H9 (cell line): Measurements from ENCODE around the gene TK2. TPM values are rescaled to one million over a fixed set of nuclear protein-coding genes. Genes with fewer than 3 reads are reported as not detected.

ENCODE experiments used
- DNase-seq: peaks from one replicate; pipeline ENCODE4 v3.0.0-alpha.2; 2017
- H2AFZ ChIP-seq: one replicate; pipeline ENCODE4 v1.6.1; 2013; ENCODE audit warnings: mild to moderate bottlenecking, low read length, control low read depth, moderate library complexity
- H2AK5ac ChIP-seq: 2 replicates; pipeline ENCODE4 v1.6.1; 2013; ENCODE audit warnings: low read length, control low read depth, mixed read lengths; ENCODE audit not compliant: insufficient read length
- H2BK120ac ChIP-seq: one replicate; pipeline ENCODE4 v1.6.1; 2013; ENCODE audit warnings: low read depth, mild to moderate bottlenecking, low read length, control low read depth, inconsistent platforms; ENCODE audit not compliant: poor library complexity, severe bottlenecking
- H2BK12ac ChIP-seq: 2 replicates; pipeline ENCODE4 v1.6.1; 2013; ENCODE audit warnings: low read length, control low read depth, mixed read lengths, low read depth; ENCODE audit not compliant: insufficient read length
- H2BK15ac ChIP-seq: 2 replicates; pipeline ENCODE4 v1.6.1; 2013; ENCODE audit warnings: low read depth, low read length, control low read depth
- H2BK20ac ChIP-seq: one replicate; pipeline ENCODE4 v1.6.1; 2013; ENCODE audit warnings: low read depth, mild to moderate bottlenecking, low read length, control low read depth, inconsistent platforms; ENCODE audit not compliant: poor library complexity, severe bottlenecking
- H2BK5ac ChIP-seq: 2 replicates; pipeline ENCODE4 v1.6.1; 2013; ENCODE audit warnings: low read length, control low read depth, mixed read lengths; ENCODE audit not compliant: insufficient read length
- H3K14ac ChIP-seq: 2 replicates; pipeline ENCODE4 v1.6.1; 2013; ENCODE audit warnings: low read length, control low read depth; ENCODE audit not compliant: insufficient read depth
- H3K18ac ChIP-seq: 2 replicates; pipeline ENCODE4 v1.6.1; 2013; ENCODE audit warnings: low read depth, mild to moderate bottlenecking, mixed read lengths, low read length, control low read depth; ENCODE audit not compliant: insufficient read length
- H3K23ac ChIP-seq: 2 replicates; pipeline ENCODE4 v1.6.1; 2013; ENCODE audit warnings: low read length, control low read depth, mixed read lengths, low read depth; ENCODE audit not compliant: insufficient read length
- H3K23me2 ChIP-seq: 2 replicates; pipeline ENCODE4 v1.6.1; 2013; ENCODE audit warnings: low read depth, mild to moderate bottlenecking, mixed read lengths, low read length, control low read depth; ENCODE audit not compliant: insufficient read length, poor library complexity, severe bottlenecking
- H3K27ac ChIP-seq: 2 replicates; pipeline ENCODE4 v1.5.1; 2013; ENCODE audit warnings: low read length, control low read depth, mixed read lengths, low read depth; ENCODE audit not compliant: insufficient read length
- H3K27me3 ChIP-seq: 2 replicates; pipeline ENCODE4 v1.6.1; 2013; ENCODE audit warnings: low read length, control low read depth, inconsistent platforms; ENCODE audit not compliant: insufficient read depth
- H3K4ac ChIP-seq: 2 replicates; pipeline ENCODE4 v1.6.1; 2013; ENCODE audit warnings: low read depth, mild to moderate bottlenecking, control low read depth, inconsistent platforms, low read length, moderate library complexity
- H3K4me1 ChIP-seq: 2 replicates; pipeline ENCODE4 v1.6.1; 2013; ENCODE audit warnings: low read length, control low read depth, inconsistent platforms; ENCODE audit not compliant: insufficient read depth
- H3K4me2 ChIP-seq: 2 replicates; pipeline ENCODE4 v1.6.1; 2013; ENCODE audit warnings: low read length, control low read depth, mixed read lengths; ENCODE audit not compliant: insufficient read length, insufficient read depth
- H3K56ac ChIP-seq: 2 replicates; pipeline ENCODE4 v1.6.1; 2013; ENCODE audit warnings: low read depth, mild to moderate bottlenecking, mixed read lengths, low read length, control low read depth; ENCODE audit not compliant: insufficient read length
- H3K79me1 ChIP-seq: 2 replicates; pipeline ENCODE4 v1.6.1; 2013; ENCODE audit warnings: low read depth, mild to moderate bottlenecking, moderate library complexity, low read length, control low read depth, inconsistent platforms; ENCODE audit not compliant: insufficient read depth, poor library complexity, severe bottlenecking
- H3K79me2 ChIP-seq: 2 replicates; pipeline ENCODE4 v1.6.1; 2013; ENCODE audit warnings: low read length, control low read depth, inconsistent platforms; ENCODE audit not compliant: insufficient read depth
- H3K9ac ChIP-seq: 2 replicates; pipeline ENCODE4 v1.6.1; 2013; ENCODE audit warnings: low read length, control low read depth, mixed read lengths; ENCODE audit not compliant: insufficient read length; ENCODE audit errors: extremely low read depth
- H3K9me3 ChIP-seq: one replicate; pipeline ENCODE4 v1.6.1; 2013; ENCODE audit warnings: low read depth, low read length, inconsistent platforms; ENCODE audit not compliant: control insufficient read depth
- H3T11ph ChIP-seq: one replicate; pipeline ENCODE4 v1.6.1; 2013; ENCODE audit warnings: mild to moderate bottlenecking, low read length, control low read depth, inconsistent platforms
- H4K20me1 ChIP-seq: one replicate; pipeline ENCODE4 v1.6.1; 2013; ENCODE audit not compliant: control insufficient read depth, insufficient read length, insufficient read depth
- H4K5ac ChIP-seq: 2 replicates; pipeline ENCODE4 v1.6.1; 2013; ENCODE audit warnings: low read depth, mild to moderate bottlenecking, mixed read lengths, low read length, control low read depth; ENCODE audit not compliant: insufficient read length
- H4K8ac ChIP-seq: replicated peaks from 2 replicates; pipeline ENCODE4 v1.6.1; 2013; ENCODE audit warnings: low read length, control low read depth, mixed read lengths, low read depth; ENCODE audit not compliant: insufficient read length
- H4K91ac ChIP-seq: 2 replicates; pipeline ENCODE4 v1.6.1; 2013; ENCODE audit warnings: low read depth, mild to moderate bottlenecking, moderate library complexity, mixed read lengths, low read length, control low read depth; ENCODE audit not compliant: insufficient read length
- H3K27ac Mint-ChIP-seq, 3 experiments: 2 replicates in 2 of 3; 3 replicates in 1 of 3; pipeline ENCODE4 v1.8.0; 2020 to 2021; ENCODE audit warnings: mixed read lengths in 3 of 3, mild to moderate bottlenecking in 1 of 3, moderate library complexity in 1 of 3
- H3K27me3 Mint-ChIP-seq: 2 replicates; pipeline ENCODE4 v1.8.0; 2021; ENCODE audit warnings: low read depth, mild to moderate bottlenecking, moderate library complexity, mixed read lengths
- H3K36me3 Mint-ChIP-seq, 3 experiments: 2 replicates in 2 of 3; 3 replicates in 1 of 3; pipeline ENCODE4 v1.8.0; 2020 to 2021; ENCODE audit warnings: low read depth in 3 of 3, mixed read lengths in 3 of 3; ENCODE audit not compliant: insufficient read depth in 1 of 3
- H3K4me1 Mint-ChIP-seq, 2 experiments: 2 replicates each; pipeline ENCODE4 v1.8.0; 2020; ENCODE audit warnings: mixed read lengths in 2 of 2
- H3K4me3 Mint-ChIP-seq, 2 experiments: 2 replicates in 1 of 2; 3 replicates in 1 of 2; pipeline ENCODE4 v1.8.0; 2020 to 2021; ENCODE audit warnings: mild to moderate bottlenecking in 2 of 2, mixed read lengths in 2 of 2, moderate library complexity in 1 of 2
- H3K9me3 Mint-ChIP-seq, 2 experiments: 2 replicates in 1 of 2; 3 replicates in 1 of 2; pipeline ENCODE4 v1.8.0; 2020; ENCODE audit warnings: mild to moderate bottlenecking in 2 of 2, mixed read lengths in 2 of 2, moderate library complexity in 1 of 2
- CTCF ChIP-seq: fragments of 200-600 bp; sonication (generic); conservative IDR thresholded peaks from 3 replicates; pipeline ENCODE4 v1.8.0; 2021; ENCODE audit warnings: antibody characterized with exemption, mild to moderate bottlenecking
- WGBS: extraction: QIAGEN DNeasy Blood & Tissue Kit; methylation state at CpG from one replicate; pipeline ENCODE4 v1.1.7; 2013; ENCODE audit warnings: missing lambda C conversion rate, low lambda C conversion rate, mixed read lengths; ENCODE audit not compliant: insufficient read length; ENCODE audit errors: extremely low coverage; 5-methylcytosine and 5-hydroxymethylcytosine counted together
- total RNA-seq: library from RNA; stranded (reverse); gene quantifications from 2 replicates; pipeline ENCODE4 v1.2.1, GENCODE V29; 2021

Gene TK2
- total RNA-seq, 1 experiment from 2014 or later: 5.2 TPM

- Histone ChIP-seq H4K5ac (no peak overlapping the region), H3T11ph (no peak overlapping the region), H4K91ac (no peak overlapping the region), H3K27me3 (no peaks in the 10 kb centered on the region), H3K79me1 (no peaks in the 10 kb centered on the region), H2AK5ac (no peak overlapping the region), H4K8ac (no peak overlapping the region), H2BK120ac (no peak overlapping the region), H2BK15ac (no peak overlapping the region), H3K79me2 (no peaks in the 10 kb centered on the region), H3K23me2 (no peaks in the 10 kb centered on the region), H3K9ac (no peak overlapping the region), H3K56ac (no peak overlapping the region), H3K23ac (no peak overlapping the region), H4K20me1 (no peaks in the 10 kb centered on the region), H3K18ac (no peak overlapping the region), H3K4me1 (no peaks in the 10 kb centered on the region), H3K14ac (no peak overlapping the region), H3K4me2 (no peak overlapping the region), H3K4ac (no peak overlapping the region), H3K27ac (no peak overlapping the region), H2BK5ac (no peak overlapping the region), H3K9me3 (no peaks in the 10 kb centered on the region), H2BK12ac (no peak overlapping the region), H2BK20ac (no peak overlapping the region), H2AFZ (no peak overlapping the region)
- no peaks in the 10 kb centered on the region for H3K9me3 Mint-ChIP-seq
- H3K4me1 Mint-ChIP-seq: peaks cover 0 to 3% of the 10 kb centered on the region in 2 experiments; a peak in 1 of 4 replicates
- H3K27ac Mint-ChIP-seq: no peak overlapping the region
- H3K36me3 Mint-ChIP-seq: peaks cover 3 to 12% (median 11%) of the 10 kb centered on the region in 3 experiments; a peak in 5 of 7 replicates
- no CpG with 5 or more reads among the region's 1 CpG for WGBS
- DNase-seq: no peak
- TF ChIP-seq CTCF: no peak
- no peaks in the 10 kb centered on the region; the same call in 1 of the 2 replicates for H3K27me3 Mint-ChIP-seq
- no peak overlapping the region for H3K4me3 Mint-ChIP-seq
Observed at GRCh38 chr16:66569131-66569530, 19.2 kb upstream of the TK2 start.
